Measurements from ENCODE around the gene PRR29. TPM values are rescaled to one million over a fixed set of nuclear protein-coding genes. Genes with fewer than 3 reads are reported as not detected.

PRR29 gene
- total RNA-seq, 2 experiments from 2014 or later: 0.16 to 0.29 TPM

- DNase-seq (ENCODE audit: low spot score): no peak
- H3K9me2 ChIP-seq (ENCODE audit: insufficient read depth, low read length): no peaks in the 10 kb centered on the region
- H3K4me3 ChIP-seq (ENCODE audit: low read depth, low read length, poor library complexity, severe bottlenecking): no peak overlapping the region
- H3K79me2 ChIP-seq (ENCODE audit: insufficient read depth, low read depth, low read length): no peaks in the 10 kb centered on the region
- BruUV-seq (replicated peaks): no TSS peak
- TF ChIP-seq EZH2phosphoT487 (IDR thresholded peaks at IDR 0.05; ENCODE audit: borderline replicate concordance, low read depth, low read length): no peak
- TF ChIP-seq, protein P1, sequence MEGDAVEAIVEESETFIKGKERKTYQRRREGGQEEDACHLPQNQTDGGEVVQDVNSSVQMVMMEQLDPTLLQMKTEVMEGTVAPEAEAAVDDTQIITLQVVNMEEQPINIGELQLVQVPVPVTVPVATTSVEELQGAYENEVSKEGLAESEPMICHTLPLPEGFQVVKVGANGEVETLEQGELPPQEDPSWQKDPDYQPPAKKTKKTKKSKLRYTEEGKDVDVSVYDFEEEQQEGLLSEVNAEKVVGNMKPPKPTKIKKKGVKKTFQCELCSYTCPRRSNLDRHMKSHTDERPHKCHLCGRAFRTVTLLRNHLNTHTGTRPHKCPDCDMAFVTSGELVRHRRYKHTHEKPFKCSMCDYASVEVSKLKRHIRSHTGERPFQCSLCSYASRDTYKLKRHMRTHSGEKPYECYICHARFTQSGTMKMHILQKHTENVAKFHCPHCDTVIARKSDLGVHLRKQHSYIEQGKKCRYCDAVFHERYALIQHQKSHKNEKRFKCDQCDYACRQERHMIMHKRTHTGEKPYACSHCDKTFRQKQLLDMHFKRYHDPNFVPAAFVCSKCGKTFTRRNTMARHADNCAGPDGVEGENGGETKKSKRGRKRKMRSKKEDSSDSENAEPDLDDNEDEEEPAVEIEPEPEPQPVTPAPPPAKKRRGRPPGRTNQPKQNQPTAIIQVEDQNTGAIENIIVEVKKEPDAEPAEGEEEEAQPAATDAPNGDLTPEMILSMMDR (conservative IDR thresholded peaks at IDR 0.05; ENCODE audit: low read length): no peak
- ChIA-PET CTCF (ENCODE audit: unreplicated experiment) (no interaction called here), POLR2A (interaction anchor here (0.6 to 1.1 kb wide), 3 partner anchors 10 to 32 kb away, joined by 3 to 4 read pairs (median 3); no protein-coding TSS in a partner anchor)
- no peaks in the 10 kb centered on the region for H4K20me1 ChIP-seq (ENCODE audit: insufficient read depth, low read length)
- no peak overlapping the region for H3K4me2 ChIP-seq (ENCODE audit: low read length)
- no peak overlapping the region for H3K27ac ChIP-seq (ENCODE audit: low read depth, low read length, poor library complexity, severe bottlenecking)
- H3K9me3 ChIP-seq (ENCODE audit: low read length): no peaks in the 10 kb centered on the region
- H3K36me3 ChIP-seq (ENCODE audit: insufficient read depth, low read length): peaks cover 13% of the 10 kb centered on the region
- H3K4me1 ChIP-seq (ENCODE audit: insufficient read depth, low read length, poor library complexity, severe bottlenecking): no peaks in the 10 kb centered on the region
- no peak overlapping the region for H2AFZ ChIP-seq (ENCODE audit: low read length)
- intact Hi-C loops (cut with micrococcal nuclease; ENCODE audit: unreplicated experiment): no loop called here
These were observed 40.4 kb downstream of the PRR29 start for GRCh38 chr17:64038331-64039105.

- BruUV-seq (replicated peaks): no TSS peak
- H2AFZ ChIP-seq (ENCODE audit: low read length): no peak overlapping the region
- H3K36me3 ChIP-seq (ENCODE audit: insufficient read depth, low read length): peaks cover 17% of the 10 kb centered on the region
- no peaks in the 10 kb centered on the region for H3K9me3 ChIP-seq (ENCODE audit: low read length)
- no peak overlapping the region for H3K4me3 ChIP-seq (ENCODE audit: low read depth, low read length, poor library complexity, severe bottlenecking)
- DNase-seq (ENCODE audit: low spot score): no peak
- no peak for TF ChIP-seq EZH2phosphoT487 (IDR thresholded peaks at IDR 0.05; ENCODE audit: borderline replicate concordance, low read depth, low read length)
- TF ChIP-seq, protein P1 (conservative IDR thresholded peaks at IDR 0.05; ENCODE audit: low read length): no peak
- no peak overlapping the region for H3K27ac ChIP-seq (ENCODE audit: low read depth, low read length, poor library complexity, severe bottlenecking)
- no peak overlapping the region for H3K4me2 ChIP-seq (ENCODE audit: low read length)
- intact Hi-C loops (cut with micrococcal nuclease; ENCODE audit: unreplicated experiment): no loop called here
- no peaks in the 10 kb centered on the region for H4K20me1 ChIP-seq (ENCODE audit: insufficient read depth, low read length)
- ChIA-PET CTCF (ENCODE audit: unreplicated experiment) (no interaction called here), POLR2A (interaction anchor here (1.1 kb wide), 1 partner anchor 31 kb away, joined by 3 read pairs; no protein-coding TSS in a partner anchor)
- no peaks in the 10 kb centered on the region for H3K4me1 ChIP-seq (ENCODE audit: insufficient read depth, low read length, poor library complexity, severe bottlenecking)
- no peaks in the 10 kb centered on the region for H3K79me2 ChIP-seq (ENCODE audit: insufficient read depth, low read depth, low read length)
- no peaks in the 10 kb centered on the region for H3K9me2 ChIP-seq (ENCODE audit: insufficient read depth, low read length)
These were observed 40.9 kb downstream of the PRR29 start for GRCh38 chr17:64039106-64039400.

- ChIA-PET CTCF (ENCODE audit: unreplicated experiment) (no interaction called here), POLR2A (no interaction called here)
- intact Hi-C loops (cut with micrococcal nuclease; ENCODE audit: unreplicated experiment): no loop called here
- H3K4me1 ChIP-seq (ENCODE audit: insufficient read depth, low read length, poor library complexity, severe bottlenecking): no peaks in the 10 kb centered on the region
- H3K4me3 ChIP-seq (ENCODE audit: low read depth, low read length, poor library complexity, severe bottlenecking): no peak overlapping the region
- DNase-seq (ENCODE audit: low spot score): no peak
- peaks cover 28% of the 10 kb centered on the region for H3K36me3 ChIP-seq (ENCODE audit: insufficient read depth, low read length)
- no peak overlapping the region for H2AFZ ChIP-seq (ENCODE audit: low read length)
- H3K79me2 ChIP-seq (ENCODE audit: insufficient read depth, low read depth, low read length): no peaks in the 10 kb centered on the region
- no peak overlapping the region for H3K27ac ChIP-seq (ENCODE audit: low read depth, low read length, poor library complexity, severe bottlenecking)
- BruUV-seq (replicated peaks): no TSS peak
- TF ChIP-seq, protein P1 (conservative IDR thresholded peaks at IDR 0.05; ENCODE audit: low read length): no peak
- TF ChIP-seq EZH2phosphoT487 (IDR thresholded peaks at IDR 0.05; ENCODE audit: borderline replicate concordance, low read depth, low read length): no peak
- H3K9me2 ChIP-seq (ENCODE audit: insufficient read depth, low read length): no peaks in the 10 kb centered on the region
- no peaks in the 10 kb centered on the region for H3K9me3 ChIP-seq (ENCODE audit: low read length)
- H3K4me2 ChIP-seq (ENCODE audit: low read length): no peak overlapping the region
- H4K20me1 ChIP-seq (ENCODE audit: insufficient read depth, low read length): no peaks in the 10 kb centered on the region
These were observed 42.1 kb downstream of the PRR29 start for GRCh38 chr17:64040206-64040605.
